Pancreas (tissue), 10 donors: ENCODE measurements around the gene BAHCC1. TPM values are rescaled to one million over a fixed set of nuclear protein-coding genes. Genes with fewer than 3 reads are reported as not detected.

Experiments
- ATAC-seq, 4 donors: fragments of 200-7000 bp; cut with Tn5 transposase; one replicate each; pipeline versions ENCODE4 v1.8.0 to v1.9.1; 2020; ENCODE audit warnings: mild to moderate bottlenecking in 4 of 4, moderate library complexity in 4 of 4
- DNase-seq, 6 donors: peaks; one replicate each; pipeline ENCODE4 v3.0.0-alpha.2; 2020
- FAIRE-seq: peaks from 2 replicates; lab custom pipeline; 2012; peaks lifted over from hg19 to GRCh38; lab: Jason Lieb, UNC
- H3K27ac ChIP-seq, 4 donors: fragments of 200-600 bp; sonication (generic); 1 replicate in 3 of 4; 2 replicates in 1 of 4; pipeline versions ENCODE4 v1.5.0 to v1.8.0; 2020
- H3K27me3 ChIP-seq, 4 donors: fragments of 200-600 bp; one replicate each; pipeline ENCODE4 v1.8.0; 2021
- H3K36me3 ChIP-seq, 3 donors: fragments of 200-600 bp; sonication (generic) in 1 of 3; one replicate each; pipeline versions ENCODE4 v1.5.0 to v1.8.0; 2020 to 2021
- H3K4me1 ChIP-seq, 3 donors: fragments of 200-600 bp; one replicate each; pipeline ENCODE4 v1.8.0; 2021
- H3K4me3 ChIP-seq, 4 donors: fragments of 200-600 bp; sonication (generic) in 2 of 4; one replicate each; pipeline versions ENCODE4 v1.5.0 to v1.8.0; 2020 to 2021
- H3K9me3 ChIP-seq, 4 donors: fragments of 200-600 bp; one replicate each; pipeline ENCODE4 v1.8.0; 2021
- WGBS, 2 donors: extraction: QIAGEN DNeasy Blood & Tissue Kit; methylation state at CpG; one replicate each; pipeline ENCODE4 v1.1.7; 2013; 5-methylcytosine and 5-hydroxymethylcytosine counted together
- intact Hi-C, 3 donors: fragments of 100-400 bp; cut with DNase I; formaldehyde crosslinking; loops; one replicate each; pipeline versions ENCODE4 v1.11.1 to v1.14.2; 2022
- polyA plus RNA-seq, 2 donors: library from polyadenylated mRNA; stranded (reverse); fragments of 200-250 nt; gene quantifications; one replicate each; pipeline ENCODE4 v1.2.3, GENCODE V29; 2013
- total RNA-seq, 6 donors: library from RNA; stranded (reverse); fragmentation: NEBNext Ultra II Directional in 4 of 6; extraction: Animal tissue kit (Norgen Biotek cat#: 25700) in 4 of 6; gene quantifications; one replicate each; pipeline versions ENCODE4 v1.2.1 to v1.2.4, GENCODE V29; 2021 to 2023
- TF ChIP-seq, protein P1 (sequence below), 4 donors: fragments of 200-600 bp; sonication (generic) in 3 of 4; IDR thresholded peaks; one replicate each; pipeline versions ENCODE4 v1.5.0 to v1.8.0; 2021; ENCODE audit warnings: antibody characterized with exemption in 4 of 4
- donor health status: healthy with polysubstance abuse.
- donor health status: DM: no; HTN: no; CAD: no; lungs with moderate emphysema.
- donor health status: DM: no; HTN: no; CAD: no.
- donor health status: control.
- donor health status: control.
- donor health status: Bipolar disorder and iron deficiency.
- donor health status: DM: yes; HTN: yes; CAD: no.
- donor health status: DM: no; HTN: no; CAD: no.
- donor health status: DM: no; HTN: no; CAD: no.
- donor health status: DM: yes; HTN: yes; CAD: no.

BAHCC1 gene
- total and polyA plus RNA-seq, 8 donors, result 8.0 to 24.1 (median 10.5) TPM

DNA sequence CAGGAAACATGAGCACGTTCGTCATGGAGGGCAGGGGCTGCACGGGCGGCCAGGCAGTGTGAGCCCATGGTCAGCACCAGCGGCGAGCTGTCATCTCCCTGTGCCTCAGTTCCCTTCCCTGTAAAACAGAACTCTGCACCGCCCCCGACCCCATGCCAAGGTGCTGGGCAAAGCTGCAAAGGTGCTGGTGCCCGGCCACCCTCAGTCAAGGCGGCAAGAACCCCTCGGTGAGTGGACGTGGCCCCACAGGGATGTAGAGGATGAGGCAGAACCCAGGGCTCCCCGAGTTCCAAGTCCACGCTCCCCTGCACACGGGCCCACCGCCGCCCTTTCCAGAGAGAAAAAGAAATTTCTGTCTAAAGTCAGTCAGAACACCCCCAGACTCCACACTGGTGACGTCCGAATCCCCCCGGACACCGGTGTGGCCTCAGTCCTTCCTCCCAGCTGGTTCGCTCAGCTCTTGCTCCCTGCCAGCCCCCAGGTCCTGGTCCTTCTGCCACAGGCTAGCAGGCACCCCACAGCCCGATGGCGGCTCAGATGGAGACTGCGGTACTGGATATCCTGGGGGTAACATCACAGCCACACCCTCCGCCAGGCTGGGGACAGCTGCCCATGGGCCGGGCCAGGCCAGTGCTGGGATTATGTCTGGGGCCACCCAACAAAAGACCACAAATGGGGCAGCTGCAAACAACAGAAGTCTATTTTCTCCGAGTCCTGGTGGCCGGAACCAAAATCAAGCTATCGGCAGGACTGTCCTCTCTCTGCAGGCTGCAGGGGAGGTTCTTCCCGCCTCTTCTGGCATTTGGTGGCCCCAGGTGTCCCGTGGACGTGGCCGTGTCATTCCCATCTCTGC, 14.4 kb upstream of the BAHCC1 start:
- peak in 2 of 6 donors; percentile 28 to 70 for DNase-seq

DNA sequence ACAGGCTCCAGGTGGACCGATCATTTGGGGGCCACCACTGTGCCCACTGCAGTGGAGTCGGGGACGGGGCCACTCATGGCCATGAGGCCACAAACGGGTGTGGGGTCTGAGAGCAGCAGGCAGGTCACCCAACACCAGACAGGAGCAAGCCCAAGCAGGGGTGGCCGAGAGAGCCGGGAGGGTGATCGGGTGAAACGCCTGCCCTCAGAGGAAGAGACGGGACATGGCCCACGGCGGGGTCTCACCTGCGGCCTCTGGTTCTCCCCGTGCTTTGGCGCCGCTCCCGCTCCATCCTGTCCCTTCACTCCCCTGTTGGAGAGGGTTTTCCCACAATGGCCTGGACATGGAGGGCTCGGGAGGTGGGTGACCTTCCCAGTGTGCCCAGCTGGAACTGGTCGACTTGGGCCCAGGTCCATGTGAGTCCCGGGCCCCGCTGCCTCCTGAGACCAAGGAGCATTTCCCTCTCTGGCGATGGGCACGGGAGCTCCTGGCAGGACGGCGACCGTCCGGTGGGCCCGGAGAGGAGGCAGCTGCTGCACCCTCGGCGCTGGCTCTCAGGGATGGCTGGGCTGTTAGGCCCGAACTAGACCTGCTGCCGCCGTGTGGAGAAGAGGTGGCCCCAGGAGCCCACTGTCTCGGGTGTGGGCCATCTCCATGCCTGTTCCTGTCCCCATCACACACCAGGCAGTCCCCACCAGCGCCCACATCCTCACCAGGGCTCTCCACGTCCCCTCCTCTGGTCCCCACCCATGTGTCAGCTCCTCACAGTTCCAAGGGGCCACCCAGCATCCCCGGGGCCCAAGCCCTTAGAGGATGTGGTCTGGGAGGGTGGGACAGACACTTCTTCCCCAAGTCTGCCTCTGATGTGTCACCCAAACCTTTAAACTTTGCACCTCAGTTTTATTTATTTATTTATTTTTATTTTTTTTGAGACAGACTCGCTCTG, 13.4 kb upstream of the BAHCC1 start:
- intact Hi-C loops, result no loop called here
- Histone ChIP-seq H3K36me3 (no peaks in the 10 kb centered on the region), H3K4me1 (peaks cover 0 to 7% (median 4%) of the 10 kb centered on the region in 3 donors), H3K27me3 (no peaks in the 10 kb centered on the region), H3K4me3 (no peak overlapping the region), H3K9me3 (no peaks in the 10 kb centered on the region), H3K27ac (no peak overlapping the region)
- ATAC-seq, result no peak
- 93 to 95% methylated on average over 36 to 37 of the region's 37 CpGs for WGBS, 2 donors
- DNase-seq, result peak in 3 of 6 donors; percentile 38 to 75 (median 60)
- TF ChIP-seq, protein P1, sequence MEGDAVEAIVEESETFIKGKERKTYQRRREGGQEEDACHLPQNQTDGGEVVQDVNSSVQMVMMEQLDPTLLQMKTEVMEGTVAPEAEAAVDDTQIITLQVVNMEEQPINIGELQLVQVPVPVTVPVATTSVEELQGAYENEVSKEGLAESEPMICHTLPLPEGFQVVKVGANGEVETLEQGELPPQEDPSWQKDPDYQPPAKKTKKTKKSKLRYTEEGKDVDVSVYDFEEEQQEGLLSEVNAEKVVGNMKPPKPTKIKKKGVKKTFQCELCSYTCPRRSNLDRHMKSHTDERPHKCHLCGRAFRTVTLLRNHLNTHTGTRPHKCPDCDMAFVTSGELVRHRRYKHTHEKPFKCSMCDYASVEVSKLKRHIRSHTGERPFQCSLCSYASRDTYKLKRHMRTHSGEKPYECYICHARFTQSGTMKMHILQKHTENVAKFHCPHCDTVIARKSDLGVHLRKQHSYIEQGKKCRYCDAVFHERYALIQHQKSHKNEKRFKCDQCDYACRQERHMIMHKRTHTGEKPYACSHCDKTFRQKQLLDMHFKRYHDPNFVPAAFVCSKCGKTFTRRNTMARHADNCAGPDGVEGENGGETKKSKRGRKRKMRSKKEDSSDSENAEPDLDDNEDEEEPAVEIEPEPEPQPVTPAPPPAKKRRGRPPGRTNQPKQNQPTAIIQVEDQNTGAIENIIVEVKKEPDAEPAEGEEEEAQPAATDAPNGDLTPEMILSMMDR (IDR thresholded peaks at IDR 0.05), result no peak
- no peak for FAIRE-seq

More for the DNA sequence above, 14.4 kb upstream of the BAHCC1 start:
- 85 to 90% methylated on average over 28 to 34 of the region's 34 CpGs for WGBS, 2 donors
- no peak overlapping the region for H3K4me3 ChIP-seq
- no peaks in the 10 kb centered on the region for H3K9me3 ChIP-seq
- intact Hi-C loops, result no loop called here
- H3K27me3 ChIP-seq, result no peaks in the 10 kb centered on the region
- peaks cover 0 to under 1% (median 0%) of the 10 kb centered on the region in 3 donors for H3K4me1 ChIP-seq
- FAIRE-seq (no peak), ATAC-seq (no peak)
- no peak overlapping the region for H3K27ac ChIP-seq
- H3K36me3 ChIP-seq, result no peaks in the 10 kb centered on the region
- TF ChIP-seq, protein P1 (IDR thresholded peaks at IDR 0.05), result no peak

DNA sequence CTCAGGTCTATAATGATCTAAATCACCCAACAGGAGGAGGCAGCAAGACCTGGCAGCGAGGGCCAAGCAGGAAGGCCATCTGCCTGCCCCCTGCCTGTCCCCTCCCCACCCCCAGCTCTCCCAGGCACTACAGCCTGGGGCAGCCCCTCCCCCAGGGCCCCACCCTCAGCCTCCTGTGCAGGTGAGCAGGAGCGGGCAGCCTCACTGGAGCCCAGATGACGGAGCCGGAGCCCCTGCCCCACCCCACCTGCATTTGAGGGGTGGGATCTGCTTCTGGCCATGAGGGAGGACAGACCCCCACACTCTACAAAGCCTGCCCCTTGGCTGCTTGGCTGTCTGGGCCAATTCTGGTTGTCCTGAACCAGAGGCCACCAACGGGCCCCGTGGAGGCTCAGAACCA, 12.4 kb upstream of the BAHCC1 start:
- TF ChIP-seq, protein P1 (IDR thresholded peaks at IDR 0.05), result no peak
- 96% methylated on average over 4 to 6 of the region's 6 CpGs for WGBS, 2 donors
- H3K27me3 ChIP-seq, result no peaks in the 10 kb centered on the region
- no peak for ATAC-seq
- DNase-seq, result peak in 3 of 6 donors; percentile 17 to 57 (median 34)
- H3K4me3 ChIP-seq, result no peak overlapping the region
- FAIRE-seq, result no peak
- intact Hi-C loops, result no loop called here
- H3K9me3 ChIP-seq, result no peaks in the 10 kb centered on the region
- H3K36me3 ChIP-seq, result no peaks in the 10 kb centered on the region
- H3K4me1 ChIP-seq, result peaks cover 3 to 7% (median 4%) of the 10 kb centered on the region in 3 donors
- H3K27ac ChIP-seq, result no peak overlapping the region

DNA sequence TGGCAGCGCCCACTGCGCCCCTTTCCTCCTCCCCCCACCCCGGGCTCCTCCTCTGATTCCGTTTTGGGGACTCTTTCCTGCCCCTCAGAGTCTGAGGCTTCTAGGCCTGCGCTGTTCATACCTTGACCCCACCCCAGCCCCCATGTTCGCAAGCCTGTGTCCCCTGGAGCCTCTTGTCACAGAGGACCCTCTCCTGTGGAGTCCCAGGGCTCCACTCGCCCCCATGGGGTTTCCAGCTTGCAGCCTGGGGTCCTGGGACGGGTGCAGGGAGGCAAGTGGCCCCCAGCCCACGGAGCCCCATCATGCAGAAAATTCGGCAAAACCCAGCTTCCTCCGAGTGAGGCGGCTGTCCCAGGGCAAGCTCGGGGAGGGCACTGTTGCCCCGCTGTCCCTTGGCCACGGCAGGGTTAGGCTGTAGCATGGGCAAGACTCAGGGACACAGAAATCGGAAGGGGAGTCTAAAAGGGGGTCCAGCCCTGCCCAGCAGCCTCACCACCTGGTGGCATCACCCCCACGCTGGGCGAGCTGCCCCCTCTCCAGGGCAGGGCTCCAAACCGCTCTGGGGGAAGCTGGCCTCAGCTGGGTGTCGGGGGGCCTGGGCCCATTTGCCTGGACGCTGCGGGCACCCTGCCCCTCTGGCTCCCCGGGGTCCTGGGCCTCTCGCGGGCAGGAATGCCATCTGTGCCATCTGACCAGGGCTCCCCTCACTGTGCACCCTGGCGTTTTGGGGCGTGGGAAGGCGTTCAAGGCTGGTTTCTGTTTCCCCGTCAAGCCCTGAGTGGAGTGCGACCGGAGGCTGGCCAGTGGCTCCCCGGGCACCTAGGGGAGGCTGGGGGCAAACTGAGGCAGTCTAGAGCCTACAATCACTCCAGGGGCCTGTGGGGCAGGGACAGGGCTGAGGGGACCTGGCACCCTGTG, 11.5 kb upstream of the BAHCC1 start:
- H3K9me3 ChIP-seq, result no peaks in the 10 kb centered on the region
- peaks cover 4 to 10% (median 7%) of the 10 kb centered on the region in 3 donors for H3K4me1 ChIP-seq
- H3K36me3 ChIP-seq, result no peaks in the 10 kb centered on the region
- DNase-seq (peak in 3 of 6 donors; percentile 17 to 66 (median 46)), FAIRE-seq (no peak), ATAC-seq (no peak)
- H3K27ac ChIP-seq, result no peak overlapping the region
- H3K27me3 ChIP-seq, result no peaks in the 10 kb centered on the region
- intact Hi-C loops, result no loop called here
- no peak overlapping the region for H3K4me3 ChIP-seq
- 92 to 95% methylated on average over 32 of the region's 32 CpGs for WGBS, 2 donors
- TF ChIP-seq, protein P1 (IDR thresholded peaks at IDR 0.05), result no peak
